ENCODE data around the gene ANAPC7.
"Not testable (repeated sequence)": the region's sequence is repeated elsewhere in the genome, so short reads cannot be mapped to it uniquely, and the experiment has no call there.

ANAPC7 gene

DNA sequence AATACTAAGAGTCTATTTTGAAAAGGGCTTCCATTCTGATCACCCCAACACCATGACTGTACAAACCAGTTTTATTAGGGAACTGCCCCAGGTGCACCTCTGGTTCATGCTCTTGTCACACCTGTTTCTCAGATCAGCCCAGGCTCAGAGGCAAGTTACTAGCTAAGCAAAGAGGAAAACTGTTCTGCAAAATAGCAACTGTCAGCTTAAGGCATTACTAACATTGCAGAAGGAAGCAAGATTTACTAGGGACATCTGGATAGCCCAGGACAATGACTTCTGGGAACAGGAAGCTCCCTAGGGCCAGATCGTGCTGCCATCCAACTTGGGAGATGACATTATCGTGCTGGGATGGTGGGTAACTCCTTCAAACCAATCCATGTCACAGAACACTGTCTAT, 30.1 kb downstream of the ANAPC7 start:
- DNase-seq: no peak

DNA sequence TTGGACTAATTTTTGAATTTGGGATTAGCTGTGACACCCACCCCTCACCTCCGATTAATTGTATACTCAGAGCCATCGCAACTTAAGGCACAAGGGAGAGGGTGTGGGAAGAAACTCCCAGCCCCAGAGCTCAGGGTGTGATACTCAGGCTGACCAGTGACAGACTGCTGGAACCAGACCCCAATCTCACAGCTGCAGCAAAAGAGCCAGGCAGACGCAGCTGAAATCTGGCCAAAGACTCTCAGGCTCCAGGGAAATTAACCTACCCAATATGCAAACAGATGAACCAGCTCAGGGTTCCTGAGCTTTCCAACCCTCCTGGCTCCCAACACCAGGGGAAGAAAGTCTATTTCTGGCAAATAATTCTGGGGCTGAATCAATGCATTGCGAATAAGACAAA, 30.5 kb downstream of the ANAPC7 start:
- peak; percentile 43 for DNase-seq

- no peak for DNase-seq
Observed at GRCh38 chr12:110372056-110372425, 31.5 kb downstream of the ANAPC7 start.

DNA sequence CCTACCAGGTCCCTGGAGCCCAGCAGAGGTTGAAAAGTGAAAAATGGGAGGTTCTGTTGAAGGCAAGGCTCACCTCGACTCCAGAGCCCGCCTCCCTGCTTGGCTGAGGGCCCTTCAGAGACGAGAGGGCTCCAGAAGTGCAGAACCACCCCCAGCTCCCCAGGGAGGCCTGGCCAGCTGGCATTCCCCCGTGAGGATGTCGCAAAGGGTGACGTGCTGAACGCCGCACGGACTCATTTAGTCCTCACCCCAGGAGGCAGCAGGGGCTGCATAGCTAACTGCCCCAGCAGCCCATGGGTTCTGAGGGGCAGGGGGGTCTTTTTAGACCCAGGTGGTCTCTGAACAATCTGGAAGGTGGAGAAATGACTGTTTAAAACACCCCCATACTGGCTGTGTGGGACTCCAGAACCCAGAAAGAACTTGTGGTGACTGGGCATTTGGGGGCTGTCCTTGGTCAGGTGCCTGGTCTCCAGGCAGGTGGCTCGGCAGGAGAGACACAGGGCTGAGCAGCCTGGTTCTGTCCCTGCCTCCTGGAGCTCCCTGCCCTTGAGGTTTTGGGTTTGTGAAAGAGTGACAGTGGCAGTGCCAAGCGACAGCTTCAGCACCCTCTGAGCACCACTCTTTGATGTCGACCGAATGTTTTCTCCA, 32.0 kb downstream of the ANAPC7 start:
- DNase-seq: no peak

DNA sequence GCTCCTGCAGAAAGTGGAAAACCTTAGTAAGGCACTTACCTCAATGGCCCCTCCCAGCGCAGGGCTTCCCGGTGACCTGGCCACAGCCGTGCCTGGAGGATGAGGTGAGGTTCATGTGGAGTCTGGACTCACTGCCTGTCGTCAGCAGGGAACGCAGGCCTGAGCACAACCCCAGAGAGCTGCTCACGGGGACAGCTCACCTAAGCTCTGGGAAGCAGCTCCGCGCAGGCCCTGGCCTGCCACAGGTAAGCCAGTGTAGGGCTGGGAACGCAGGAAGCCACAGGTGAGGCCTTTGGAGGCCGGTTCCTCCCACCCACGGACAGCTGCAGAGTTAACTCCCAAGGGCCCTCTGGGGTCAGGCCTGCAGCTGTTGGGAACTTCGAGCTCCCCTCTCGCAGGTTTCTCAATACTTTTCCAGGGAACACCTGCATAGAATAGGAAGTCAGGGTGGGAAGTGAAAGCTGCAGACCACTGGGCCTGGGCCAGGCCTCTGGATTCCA, 32.7 kb downstream of the ANAPC7 start:
- DNase-seq: no peak

DNA sequence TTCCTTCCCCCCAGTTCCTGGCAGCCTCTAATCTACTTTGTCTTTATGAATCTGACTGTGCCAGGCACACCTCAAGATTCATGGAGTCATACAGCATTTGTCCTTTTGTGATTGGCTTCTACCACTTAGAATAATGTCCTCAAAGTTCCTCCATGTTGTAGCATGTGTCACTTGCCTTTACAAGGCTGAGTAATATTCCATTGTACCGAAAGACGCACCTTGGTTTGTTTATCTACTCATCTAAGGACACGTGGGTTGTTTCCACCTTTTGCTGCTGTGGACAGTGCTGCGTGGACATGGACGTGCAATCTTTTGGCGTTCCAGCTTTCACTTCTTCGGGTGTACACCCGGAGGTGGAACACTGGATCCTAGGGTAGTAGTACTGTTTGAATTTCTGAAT, 33.5 kb downstream of the ANAPC7 start:
- no peak for DNase-seq

GRCh38 chr12:110367181-110367864, 36.2 kb downstream of the ANAPC7 start:
- peak; percentile 77 for DNase-seq

DNA sequence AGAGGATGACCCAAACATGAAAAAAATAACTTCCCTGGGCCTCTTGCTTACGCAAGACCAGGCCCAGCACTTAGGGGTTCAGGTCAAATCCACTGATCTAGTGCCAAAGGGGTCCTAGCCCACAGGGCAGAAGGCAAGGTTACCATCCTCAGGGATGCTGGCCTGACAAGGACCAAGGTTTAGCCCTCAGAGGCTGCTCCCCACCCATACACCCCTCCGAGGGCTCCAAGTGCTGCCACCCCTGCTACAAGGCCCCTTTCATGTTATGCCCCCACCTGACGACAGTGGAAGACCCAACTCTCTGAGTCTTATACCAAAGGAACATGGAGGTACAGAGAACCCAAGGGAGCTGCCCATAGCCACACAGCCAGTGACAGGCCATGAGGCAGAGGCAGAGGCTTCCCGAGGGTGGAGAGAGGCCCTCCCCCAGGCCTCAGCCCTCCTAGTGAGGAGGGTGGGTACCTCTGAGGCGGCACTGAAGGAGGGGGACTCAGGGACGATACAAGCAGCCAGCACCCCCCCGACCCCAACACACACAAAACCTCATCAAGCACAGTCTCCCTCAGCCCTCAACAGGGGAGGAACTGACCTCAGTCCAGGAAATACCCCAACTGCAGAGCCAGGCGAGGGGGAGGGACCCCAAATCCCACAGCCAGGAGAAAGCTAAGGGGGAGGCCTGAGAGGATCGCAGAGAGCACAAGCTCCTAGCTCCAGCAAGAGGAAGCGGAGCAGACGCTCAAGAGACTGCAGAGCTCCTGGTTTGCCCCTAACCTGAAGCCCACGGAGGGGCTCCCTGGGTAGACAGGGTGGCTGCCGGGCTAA, 37.0 kb downstream of the ANAPC7 start:
- DNase-seq: no peak

DNA sequence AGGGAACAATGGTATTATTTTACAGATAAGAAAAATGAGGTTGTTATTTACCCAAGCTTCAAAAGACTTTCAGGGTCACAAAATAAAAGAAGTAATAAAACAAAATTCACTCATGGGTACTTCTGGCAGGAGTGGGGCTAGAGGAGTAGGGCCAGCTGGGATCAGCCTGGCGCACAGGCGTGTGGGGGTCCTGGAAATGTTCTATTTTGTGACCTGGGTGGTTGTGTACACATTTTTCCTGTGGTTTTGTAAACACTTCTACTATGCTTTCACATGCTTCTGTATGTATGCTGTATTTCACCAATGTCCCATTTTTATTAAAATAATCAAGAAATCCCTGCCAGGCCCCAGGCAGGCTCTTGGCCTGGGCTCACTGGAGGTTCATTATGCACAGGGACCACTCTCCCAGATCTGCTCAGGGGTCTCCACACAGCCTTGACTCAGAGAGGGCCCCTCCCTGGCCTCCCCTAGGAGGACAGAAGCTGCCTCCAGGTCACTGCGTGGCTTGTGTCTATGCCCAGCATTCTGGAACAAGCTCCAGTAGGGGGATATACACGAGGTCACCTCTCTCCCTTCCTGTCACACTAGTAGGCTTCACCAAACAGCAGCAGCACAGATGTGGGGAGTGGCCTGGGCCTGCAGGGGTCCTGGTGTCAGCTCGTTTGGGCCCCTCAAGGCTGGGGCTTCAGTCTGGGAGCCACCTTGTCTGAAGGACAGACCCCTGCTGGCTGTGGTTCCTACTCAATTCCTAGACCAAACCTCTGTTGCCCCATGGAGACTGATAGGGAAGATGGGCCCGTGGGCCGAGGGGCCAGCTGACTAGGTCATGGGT, 37.8 kb downstream of the ANAPC7 start:
- no peak for DNase-seq

DNA sequence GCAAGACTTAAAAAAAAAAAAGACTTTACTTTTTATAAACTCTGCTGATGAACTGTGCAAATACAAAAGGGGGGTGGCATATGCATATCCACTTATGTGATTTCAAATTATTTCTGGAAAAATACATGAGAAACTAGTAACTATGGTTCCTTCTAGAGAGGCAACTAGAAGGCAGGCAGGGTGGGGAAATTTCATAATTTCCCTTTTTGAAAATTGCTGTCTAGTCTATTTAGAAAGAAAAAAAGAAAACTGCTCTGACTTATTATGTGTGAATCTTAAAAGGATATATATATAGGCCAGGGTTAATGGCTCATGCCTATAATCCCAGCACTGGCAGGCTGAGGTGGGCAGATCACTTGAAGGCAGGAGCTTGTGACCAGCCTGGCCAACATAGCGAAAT, 42.3 kb downstream of the ANAPC7 start:
- no peak for DNase-seq

DNA sequence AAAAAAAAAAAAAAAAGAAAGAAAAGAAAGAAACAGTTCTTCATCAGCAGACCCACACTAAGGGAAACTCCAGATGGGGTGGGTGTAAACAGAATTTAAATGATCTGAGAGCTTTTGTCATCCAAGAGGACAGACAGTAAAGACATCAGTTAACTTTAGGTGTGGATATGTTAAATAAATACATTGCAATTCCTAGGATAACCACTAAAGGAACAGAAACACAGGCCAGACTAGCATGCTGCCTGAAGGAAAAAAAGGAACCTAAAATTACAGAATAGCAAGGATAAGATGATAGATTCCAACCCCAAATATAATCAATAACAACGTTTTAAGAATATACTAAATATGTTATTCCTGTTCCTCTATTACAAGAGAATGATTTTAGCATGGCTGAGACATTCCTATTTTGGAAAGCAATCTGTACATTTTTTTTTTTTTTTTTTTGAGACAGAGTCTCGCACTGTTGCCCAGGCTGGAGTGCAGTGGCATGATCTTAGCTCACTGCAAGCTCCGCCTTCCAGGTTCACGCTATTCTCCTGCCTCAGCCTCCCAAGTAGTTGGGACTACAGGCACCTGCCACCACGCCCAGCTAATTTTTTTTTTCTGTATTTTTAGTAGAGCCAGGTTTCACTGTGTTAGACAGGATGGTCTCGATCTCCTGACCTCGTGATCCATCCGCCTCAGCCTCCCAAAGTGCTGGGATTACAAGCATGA, 45.0 kb downstream of the ANAPC7 start:
- not testable (repeated sequence) for DNase-seq

GRCh38 chr12:110355073-110355472, 48.4 kb downstream of the ANAPC7 start:
- DNase-seq: peak; percentile 5

- peak; percentile 27 for DNase-seq
Observed at GRCh38 chr12:110354172-110354780, 49.2 kb downstream of the ANAPC7 start.

DNA sequence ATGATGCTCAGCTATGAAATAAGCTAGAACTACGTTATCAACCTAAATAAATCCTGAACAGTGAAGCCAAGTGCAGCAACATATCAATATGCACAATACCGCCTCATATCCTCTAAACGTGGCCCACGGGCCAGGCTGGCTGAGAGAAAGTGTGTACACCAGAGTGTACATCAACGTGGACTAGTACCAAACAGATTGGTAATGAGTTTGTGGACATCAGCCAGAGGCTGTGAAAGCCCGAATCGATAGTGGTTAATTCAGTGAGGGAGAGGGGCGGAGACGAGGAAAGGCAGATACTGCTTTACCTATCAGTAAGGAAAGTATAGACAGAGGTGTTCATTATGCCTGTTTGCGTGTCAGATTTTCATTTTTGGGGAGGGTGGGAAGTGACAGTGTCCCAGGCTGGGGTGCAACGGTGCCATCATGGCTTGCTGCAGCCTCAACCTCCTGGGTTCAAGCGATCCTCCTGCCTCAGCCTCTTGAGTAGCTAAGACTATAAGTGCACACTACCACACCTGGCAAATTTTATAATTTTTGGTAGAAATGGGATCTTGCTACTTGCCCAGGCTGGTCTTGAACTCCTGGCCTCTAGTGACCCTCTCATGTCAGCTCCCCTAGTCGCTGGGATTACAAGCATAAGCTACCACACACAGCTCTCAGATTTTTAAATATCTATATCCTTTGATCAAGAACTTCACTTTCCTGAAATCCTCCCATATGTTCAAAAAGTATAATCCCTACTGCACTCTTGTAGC, 50.1 kb downstream of the ANAPC7 start:
- DNase-seq: no peak

DNA sequence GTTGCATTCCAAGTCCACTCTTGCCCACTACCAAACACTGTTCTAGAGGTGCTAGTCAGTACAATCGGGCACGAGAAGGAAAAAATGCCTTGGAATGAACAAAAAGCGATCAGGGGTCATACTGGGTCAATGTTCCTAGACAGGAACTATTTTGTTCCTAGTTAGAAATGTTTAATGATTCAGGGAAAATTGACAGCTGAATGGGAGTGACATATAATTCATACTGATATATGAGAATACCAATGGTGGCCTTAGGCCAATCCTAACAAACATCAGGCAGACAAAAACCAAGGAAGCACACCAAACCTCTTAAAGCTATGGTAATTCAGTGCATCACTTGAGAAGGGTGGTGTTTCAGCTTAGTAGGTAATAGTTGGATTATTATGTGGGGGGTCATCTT, 51.1 kb downstream of the ANAPC7 start:
- no peak for DNase-seq

- DNase-seq: no peak
Observed at GRCh38 chr12:110351119-110351518, 52.4 kb downstream of the ANAPC7 start.

GRCh38 chr12:110349514-110350151, 53.9 kb downstream of the ANAPC7 start:
- no peak for DNase-seq

DNA sequence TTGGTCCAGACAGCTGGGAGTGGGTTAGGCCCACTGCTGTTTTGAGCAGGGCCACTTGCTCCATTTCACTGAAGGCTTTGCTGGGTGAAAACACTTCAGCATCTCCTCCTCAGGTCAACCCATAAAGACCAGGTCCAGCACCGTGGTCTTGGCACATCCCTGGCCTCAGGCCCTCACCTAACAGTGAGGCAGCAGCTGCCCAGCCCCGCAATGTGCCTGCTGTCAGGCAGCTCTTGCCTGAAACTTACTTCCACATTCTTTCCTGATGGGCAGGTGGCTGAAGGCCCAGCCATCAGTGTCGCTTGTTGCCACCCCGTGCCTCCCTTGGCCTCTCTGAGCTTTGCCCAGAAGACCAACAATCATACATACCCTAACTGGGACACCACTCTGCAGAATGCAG, 54.4 kb downstream of the ANAPC7 start:
- DNase-seq: no peak

GRCh38 chr12:110348431-110349059, 55.0 kb downstream of the ANAPC7 start:
- no peak for DNase-seq

DNA sequence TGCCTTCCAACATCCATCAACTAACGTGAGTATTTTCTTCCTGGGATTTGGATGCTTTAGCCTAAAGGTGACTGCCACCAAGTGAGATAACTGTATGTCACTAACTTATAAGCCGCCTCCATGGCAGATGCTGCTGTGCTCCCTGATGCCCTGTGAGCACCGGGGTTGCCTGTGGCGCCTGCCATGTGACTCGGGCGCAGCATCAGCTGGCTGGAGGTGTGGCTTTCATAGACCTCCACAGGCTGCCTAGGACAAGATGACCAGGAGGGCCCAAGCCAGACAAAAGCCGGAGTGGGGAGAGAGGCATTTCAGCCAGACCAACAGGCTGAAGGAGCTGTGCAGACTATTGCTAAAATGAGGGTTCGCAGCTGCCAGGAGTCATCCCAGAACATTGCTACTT, 55.7 kb downstream of the ANAPC7 start:
- DNase-seq: no peak
